Type B pancreatic cell (in vitro differentiated cells): ENCODE results near the gene VENTX. TPM values are rescaled to one million over a fixed set of nuclear protein-coding genes. Genes with fewer than 3 reads are reported as not detected.

Source experiments
- DNase-seq: peaks from one replicate; pipeline ENCODE4 v3.0.0; 2021; ENCODE audit warnings: mixed read lengths; ENCODE audit not compliant: unreplicated experiment; ENCODE audit errors: extremely low spot score
- H3K27ac Mint-ChIP-seq: 2 replicates; pipeline ENCODE4 v1.8.0; 2021; ENCODE audit warnings: mild to moderate bottlenecking, mixed read lengths
- H3K27me3 Mint-ChIP-seq: 2 replicates; pipeline ENCODE4 v1.8.0; 2021; ENCODE audit warnings: mixed read lengths
- H3K36me3 Mint-ChIP-seq: 2 replicates; pipeline ENCODE4 v1.8.0; 2021; ENCODE audit warnings: mixed read lengths
- H3K4me1 Mint-ChIP-seq: one replicate; pipeline ENCODE4 v1.8.0; 2021; ENCODE audit warnings: mixed read lengths; ENCODE audit not compliant: unreplicated experiment
- H3K4me3 Mint-ChIP-seq: 2 replicates; pipeline ENCODE4 v1.8.0; 2021; ENCODE audit warnings: mild to moderate bottlenecking, mixed read lengths
- H3K9me3 Mint-ChIP-seq: 2 replicates; pipeline ENCODE4 v1.8.0; 2021; ENCODE audit warnings: mixed read lengths
- CTCF ChIP-seq: fragments of 200-600 bp; sonication (generic); conservative IDR thresholded peaks from 2 replicates; pipeline ENCODE4 v1.5.0; 2021; ENCODE audit warnings: antibody characterized with exemption, mild to moderate bottlenecking
- total RNA-seq: library from RNA; stranded (reverse); gene quantifications from 2 replicates; pipeline ENCODE4 v1.2.1, GENCODE V29; 2021; ENCODE audit warnings: low replicate concordance

VENTX gene
- total RNA-seq, 1 donor from 2014 or later = not detected

GRCh38 chr10:133236401-133237240 lies 1.0 kb upstream of the VENTX start:
- no peak for TF ChIP-seq CTCF
- no peak for DNase-seq
- H3K27ac Mint-ChIP-seq = no peak overlapping the region
- no peaks in the 10 kb centered on the region for H3K4me1 Mint-ChIP-seq
- H3K27me3 Mint-ChIP-seq = peaks cover 71% of the 10 kb centered on the region
- H3K4me3 Mint-ChIP-seq = no peak overlapping the region
- no peaks in the 10 kb centered on the region for H3K9me3 Mint-ChIP-seq
- H3K36me3 Mint-ChIP-seq = no peaks in the 10 kb centered on the region

GRCh38 chr10:133237241-133237587 lies 441 bp upstream of the VENTX start:
- H3K4me1 Mint-ChIP-seq = no peaks in the 10 kb centered on the region
- H3K27ac Mint-ChIP-seq = no peak overlapping the region
- no peaks in the 10 kb centered on the region for H3K36me3 Mint-ChIP-seq
- no peaks in the 10 kb centered on the region for H3K9me3 Mint-ChIP-seq
- no peak overlapping the region for H3K4me3 Mint-ChIP-seq
- H3K27me3 Mint-ChIP-seq = peaks cover 65% of the 10 kb centered on the region
- TF ChIP-seq CTCF = no peak
- no peak for DNase-seq

- TF ChIP-seq CTCF = no peak
- H3K27me3 Mint-ChIP-seq = peaks cover 61% of the 10 kb centered on the region
- no peak overlapping the region for H3K27ac Mint-ChIP-seq
- no peak for DNase-seq
- no peaks in the 10 kb centered on the region for H3K9me3 Mint-ChIP-seq
- H3K36me3 Mint-ChIP-seq = no peaks in the 10 kb centered on the region
- H3K4me1 Mint-ChIP-seq = no peaks in the 10 kb centered on the region
- H3K4me3 Mint-ChIP-seq = no peak overlapping the region
Observed at GRCh38 chr10:133238466-133238804, 780 bp downstream of the VENTX start.

GRCh38 chr10:133239990-133240389 lies 2.3 kb downstream of the VENTX start:
- Mint-ChIP-seq H3K4me1 (no peaks in the 10 kb centered on the region), H3K36me3 (no peaks in the 10 kb centered on the region), H3K27ac (no peak overlapping the region), H3K27me3 (peaks cover 47% of the 10 kb centered on the region), H3K4me3 (no peak overlapping the region), H3K9me3 (no peaks in the 10 kb centered on the region)
- DNase-seq = no peak
- no peak for TF ChIP-seq CTCF

- Mint-ChIP-seq H3K27me3 (peaks cover 44% of the 10 kb centered on the region), H3K9me3 (no peaks in the 10 kb centered on the region), H3K4me1 (peaks cover 4% of the 10 kb centered on the region), H3K27ac (no peak overlapping the region), H3K4me3 (no peak overlapping the region), H3K36me3 (no peaks in the 10 kb centered on the region)
- no peak for TF ChIP-seq CTCF
- DNase-seq = no peak
Observed at GRCh38 chr10:133241501-133242205, 4.0 kb downstream of the VENTX start.
